ENCODE results near the gene CPXCR1.

DNA sequence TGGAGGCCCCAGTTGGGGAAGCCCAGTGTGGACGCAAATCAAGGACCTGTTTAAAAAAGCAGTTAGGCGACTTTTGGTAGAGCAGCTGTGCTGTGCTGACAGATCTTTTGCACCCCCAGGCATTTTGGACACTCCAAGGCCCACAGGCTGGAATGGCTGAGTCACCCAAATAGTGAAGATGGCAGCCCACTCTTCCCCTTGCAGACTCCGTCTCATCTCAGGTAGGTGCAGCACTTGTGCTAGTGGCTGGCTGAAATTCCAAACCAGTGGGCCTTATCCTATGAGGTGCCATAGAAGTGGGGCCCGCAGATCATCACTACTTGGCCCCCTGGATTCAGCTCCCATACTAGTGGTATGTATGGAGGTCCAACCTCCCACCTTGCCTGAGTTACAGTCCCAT, 42.8 kb downstream of the CPXCR1 start:
- TF ChIP-seq, protein P1, sequence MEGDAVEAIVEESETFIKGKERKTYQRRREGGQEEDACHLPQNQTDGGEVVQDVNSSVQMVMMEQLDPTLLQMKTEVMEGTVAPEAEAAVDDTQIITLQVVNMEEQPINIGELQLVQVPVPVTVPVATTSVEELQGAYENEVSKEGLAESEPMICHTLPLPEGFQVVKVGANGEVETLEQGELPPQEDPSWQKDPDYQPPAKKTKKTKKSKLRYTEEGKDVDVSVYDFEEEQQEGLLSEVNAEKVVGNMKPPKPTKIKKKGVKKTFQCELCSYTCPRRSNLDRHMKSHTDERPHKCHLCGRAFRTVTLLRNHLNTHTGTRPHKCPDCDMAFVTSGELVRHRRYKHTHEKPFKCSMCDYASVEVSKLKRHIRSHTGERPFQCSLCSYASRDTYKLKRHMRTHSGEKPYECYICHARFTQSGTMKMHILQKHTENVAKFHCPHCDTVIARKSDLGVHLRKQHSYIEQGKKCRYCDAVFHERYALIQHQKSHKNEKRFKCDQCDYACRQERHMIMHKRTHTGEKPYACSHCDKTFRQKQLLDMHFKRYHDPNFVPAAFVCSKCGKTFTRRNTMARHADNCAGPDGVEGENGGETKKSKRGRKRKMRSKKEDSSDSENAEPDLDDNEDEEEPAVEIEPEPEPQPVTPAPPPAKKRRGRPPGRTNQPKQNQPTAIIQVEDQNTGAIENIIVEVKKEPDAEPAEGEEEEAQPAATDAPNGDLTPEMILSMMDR (IDR thresholded peaks at IDR 0.05) = no peak
- TF ChIP-seq TCF7L2 (IDR thresholded peaks at IDR 0.05; ENCODE audit: low read depth, low read length) (no peak), POLR2AphosphoS5 (IDR thresholded peaks at IDR 0.05; ENCODE audit: low read depth, low read length) (no peak)

All from Panc1 (cell line).